ENCODE measurements around the gene PCDHGA2.

PCDHGA2 gene

DNA sequence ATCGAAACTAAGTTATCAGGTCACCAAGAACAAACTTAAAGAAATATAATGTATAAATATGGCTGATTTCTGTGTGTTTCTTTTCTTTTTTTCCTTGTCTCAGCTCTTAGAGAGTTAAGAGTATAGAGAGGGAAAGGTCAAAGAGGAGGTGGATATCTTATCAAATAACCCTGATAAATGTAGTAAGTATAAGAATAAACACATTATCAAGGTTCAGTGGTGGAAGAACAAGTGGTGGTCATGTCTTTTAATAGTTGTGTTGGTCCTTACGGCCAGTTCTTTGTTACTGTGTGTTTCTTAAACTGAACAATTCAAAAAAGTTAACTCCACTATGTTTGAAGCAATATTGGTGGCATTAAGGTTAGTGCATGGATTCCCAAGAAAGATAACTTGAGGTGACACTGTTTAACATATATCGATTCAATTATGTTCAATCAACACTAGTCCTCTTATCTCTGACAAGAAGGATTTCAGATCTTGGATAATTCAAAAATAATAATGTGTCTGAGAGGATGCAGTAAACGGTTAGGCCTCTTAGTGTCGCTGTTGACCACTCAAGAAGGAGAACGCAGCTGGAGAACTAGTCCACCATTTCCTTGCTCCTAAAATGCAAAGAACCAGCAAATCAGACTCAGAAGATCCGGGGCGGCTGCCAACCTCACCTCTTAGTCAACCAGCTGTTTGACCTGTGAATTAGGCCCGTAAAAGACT, 4.8 kb downstream of the PCDHGA2 start, which contains the start of gene PCDHGA3:
PCDHGA3 (plus strand) TSS at position 588 of the 711 bp plus-strand sequence. CDS start 205 bp downstream, outside the sequence.
- no peak for TF ChIP-seq FOXP2 (optimal IDR thresholded peaks at IDR 0.05; ENCODE audit: borderline replicate concordance, extremely low read depth, extremely low read length, insufficient read depth)
- TF ChIP-seq POLR2AphosphoS5 (IDR thresholded peaks at IDR 0.05; ENCODE audit: low read depth, low read length) = no peak
- no peak for TF ChIP-seq SIN3A (IDR thresholded peaks at IDR 0.05; ENCODE audit: borderline replicate concordance, insufficient read depth, low read length)

DNA sequence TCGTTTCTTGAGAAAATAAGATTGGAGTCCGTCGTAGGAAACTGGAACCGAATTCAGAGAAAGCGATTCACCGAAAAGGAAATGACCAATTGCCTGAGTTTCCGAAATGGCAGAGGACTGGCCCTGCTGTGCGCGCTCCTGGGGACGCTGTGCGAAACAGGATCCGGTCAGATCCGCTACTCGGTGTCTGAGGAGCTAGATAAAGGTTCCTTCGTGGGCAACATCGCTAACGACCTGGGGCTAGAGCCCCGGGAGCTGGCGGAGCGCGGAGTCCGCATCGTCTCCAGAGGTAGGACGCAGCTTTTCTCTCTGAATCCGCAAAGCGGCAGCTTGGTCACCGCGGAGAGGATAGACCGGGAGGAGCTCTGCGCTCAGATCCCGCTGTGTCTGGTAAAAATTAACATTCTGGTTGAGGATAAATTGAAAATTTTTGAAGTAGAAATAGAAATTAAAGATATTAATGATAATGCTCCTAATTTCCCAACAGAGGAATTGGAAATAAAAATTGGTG, 5.4 kb downstream of the PCDHGA2 start:
- TF ChIP-seq TAF1 (IDR thresholded peaks at IDR 0.05; ENCODE audit: borderline replicate concordance, insufficient read depth, low read length) = no peak
- no peak for TF ChIP-seq FOXP2 (optimal IDR thresholded peaks at IDR 0.05; ENCODE audit: borderline replicate concordance, extremely low read depth, extremely low read length, insufficient read depth)
- TF ChIP-seq, protein P1, sequence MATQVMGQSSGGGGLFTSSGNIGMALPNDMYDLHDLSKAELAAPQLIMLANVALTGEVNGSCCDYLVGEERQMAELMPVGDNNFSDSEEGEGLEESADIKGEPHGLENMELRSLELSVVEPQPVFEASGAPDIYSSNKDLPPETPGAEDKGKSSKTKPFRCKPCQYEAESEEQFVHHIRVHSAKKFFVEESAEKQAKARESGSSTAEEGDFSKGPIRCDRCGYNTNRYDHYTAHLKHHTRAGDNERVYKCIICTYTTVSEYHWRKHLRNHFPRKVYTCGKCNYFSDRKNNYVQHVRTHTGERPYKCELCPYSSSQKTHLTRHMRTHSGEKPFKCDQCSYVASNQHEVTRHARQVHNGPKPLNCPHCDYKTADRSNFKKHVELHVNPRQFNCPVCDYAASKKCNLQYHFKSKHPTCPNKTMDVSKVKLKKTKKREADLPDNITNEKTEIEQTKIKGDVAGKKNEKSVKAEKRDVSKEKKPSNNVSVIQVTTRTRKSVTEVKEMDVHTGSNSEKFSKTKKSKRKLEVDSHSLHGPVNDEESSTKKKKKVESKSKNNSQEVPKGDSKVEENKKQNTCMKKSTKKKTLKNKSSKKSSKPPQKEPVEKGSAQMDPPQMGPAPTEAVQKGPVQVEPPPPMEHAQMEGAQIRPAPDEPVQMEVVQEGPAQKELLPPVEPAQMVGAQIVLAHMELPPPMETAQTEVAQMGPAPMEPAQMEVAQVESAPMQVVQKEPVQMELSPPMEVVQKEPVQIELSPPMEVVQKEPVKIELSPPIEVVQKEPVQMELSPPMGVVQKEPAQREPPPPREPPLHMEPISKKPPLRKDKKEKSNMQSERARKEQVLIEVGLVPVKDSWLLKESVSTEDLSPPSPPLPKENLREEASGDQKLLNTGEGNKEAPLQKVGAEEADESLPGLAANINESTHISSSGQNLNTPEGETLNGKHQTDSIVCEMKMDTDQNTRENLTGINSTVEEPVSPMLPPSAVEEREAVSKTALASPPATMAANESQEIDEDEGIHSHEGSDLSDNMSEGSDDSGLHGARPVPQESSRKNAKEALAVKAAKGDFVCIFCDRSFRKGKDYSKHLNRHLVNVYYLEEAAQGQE (IDR thresholded peaks at IDR 0.05; ENCODE audit: insufficient read depth in 1 of 2, low read depth in 2 of 2, low read length in 2 of 2) = no peak
- TF ChIP-seq SIN3A (IDR thresholded peaks at IDR 0.05; ENCODE audit: borderline replicate concordance, insufficient read depth, low read length) = no peak
- no peak for TF ChIP-seq POLR2AphosphoS5 (IDR thresholded peaks at IDR 0.05; ENCODE audit: low read depth, low read length)

- TF ChIP-seq, protein P1 (IDR thresholded peaks at IDR 0.05; ENCODE audit: insufficient read depth in 1 of 2, low read depth in 2 of 2, low read length in 2 of 2) = no peak
- no peak for TF ChIP-seq TAF1 (IDR thresholded peaks at IDR 0.05; ENCODE audit: borderline replicate concordance, insufficient read depth, low read length)
- no peak for TF ChIP-seq FOXP2 (optimal IDR thresholded peaks at IDR 0.05; ENCODE audit: borderline replicate concordance, extremely low read depth, extremely low read length, insufficient read depth)
- no peak for TF ChIP-seq SIN3A (IDR thresholded peaks at IDR 0.05; ENCODE audit: borderline replicate concordance, insufficient read depth, low read length)
- TF ChIP-seq POLR2AphosphoS5 (IDR thresholded peaks at IDR 0.05; ENCODE audit: low read depth, low read length) = no peak
Observed at GRCh38 chr5:141345327-141345726, 6.8 kb downstream of the PCDHGA2 start.

- no peak for TF ChIP-seq SIN3A (IDR thresholded peaks at IDR 0.05; ENCODE audit: borderline replicate concordance, insufficient read depth, low read length)
- peak; percentile 51; the same call in 1 of the 2 replicates for TF ChIP-seq POLR2AphosphoS5 (IDR thresholded peaks at IDR 0.05; ENCODE audit: low read depth, low read length)
Observed at GRCh38 chr5:141349917-141350619, 11.5 kb downstream of the PCDHGA2 start, which contains the start of gene PCDHGB1. Gene PCDHGB1, plus strand, starts transcription at chr5:141350099. Its CDS starts 162 bp downstream, at chr5:141350261.

DNA sequence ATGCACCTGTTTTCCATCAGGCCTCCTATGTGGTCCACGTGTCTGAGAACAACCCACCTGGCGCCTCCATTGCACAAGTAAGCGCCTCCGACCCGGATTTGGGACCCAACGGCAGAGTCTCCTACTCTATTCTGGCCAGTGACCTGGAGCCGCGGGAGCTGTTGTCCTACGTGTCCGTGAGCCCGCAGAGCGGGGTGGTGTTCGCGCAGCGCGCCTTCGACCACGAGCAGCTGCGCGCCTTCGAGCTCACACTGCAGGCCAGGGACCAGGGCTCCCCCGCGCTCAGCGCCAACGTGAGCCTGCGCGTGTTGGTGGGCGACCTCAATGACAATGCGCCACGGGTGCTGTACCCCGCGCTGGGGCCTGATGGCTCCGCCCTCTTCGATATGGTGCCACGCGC, 13.0 kb downstream of the PCDHGA2 start:
- TF ChIP-seq SIN3A (IDR thresholded peaks at IDR 0.05; ENCODE audit: borderline replicate concordance, insufficient read depth, low read length) (no peak), POLR2AphosphoS5 (IDR thresholded peaks at IDR 0.05; ENCODE audit: low read depth, low read length) (no peak), FOXP2 (optimal IDR thresholded peaks at IDR 0.05; ENCODE audit: borderline replicate concordance, extremely low read depth, extremely low read length, insufficient read depth) (no peak)

GRCh38 chr5:141354900-141355469, 16.4 kb downstream of the PCDHGA2 start, which contains the start of gene PCDHGA4:
Gene PCDHGA4, plus strand, starts transcription at chr5:141355021. Its CDS starts 87 bp downstream, at chr5:141355108.
- TF ChIP-seq, protein P1 (IDR thresholded peaks at IDR 0.05; ENCODE audit: insufficient read depth in 1 of 2, low read depth in 2 of 2, low read length in 2 of 2) = no peak
- TF ChIP-seq TAF1 (IDR thresholded peaks at IDR 0.05; ENCODE audit: borderline replicate concordance, insufficient read depth, low read length) (no peak), SIN3A (IDR thresholded peaks at IDR 0.05; ENCODE audit: borderline replicate concordance, insufficient read depth, low read length) (no peak), POLR2AphosphoS5 (IDR thresholded peaks at IDR 0.05; ENCODE audit: low read depth, low read length) (no peak), FOXP2 (optimal IDR thresholded peaks at IDR 0.05; ENCODE audit: borderline replicate concordance, extremely low read depth, extremely low read length, insufficient read depth) (no peak)
